BLaER1 treated with 17β-estradiol and CSF1 and Interleukin-3, amounts not matched to agents 10 nM and 100 nM (cell line): ENCODE measurements around the gene RCE1.

Experiments used
- H3K27ac ChIP-seq, 11 experiments: shearing (Covaris generic); formaldehyde crosslinking; 2 replicates each; pipeline ENCODE4 v1.8.1; 2022
- H3K27me3 ChIP-seq, 11 experiments: shearing (Covaris generic); formaldehyde crosslinking; 2 replicates each; pipeline ENCODE4 v1.8.1; 2022
- H3K36me3 ChIP-seq, 11 experiments: shearing (Covaris generic); formaldehyde crosslinking; 2 replicates each; pipeline ENCODE4 v1.8.1; 2022
- H3K4me1 ChIP-seq, 10 experiments: shearing (Covaris generic); formaldehyde crosslinking; 2 replicates each; pipeline ENCODE4 v1.8.1; 2022
- H3K4me2 ChIP-seq, 11 experiments: shearing (Covaris generic); formaldehyde crosslinking; 2 replicates each; pipeline ENCODE4 v1.8.1; 2022
- H3K4me3 ChIP-seq, 10 experiments: shearing (Covaris generic); formaldehyde crosslinking; 2 replicates each; pipeline ENCODE4 v1.8.1; 2022
- H3K9ac ChIP-seq, 11 experiments: shearing (Covaris generic); formaldehyde crosslinking; 2 replicates each; pipeline ENCODE4 v1.8.1; 2022
- H3K9me3 ChIP-seq, 11 experiments: shearing (Covaris generic); formaldehyde crosslinking; replicated peaks in 1 of 11; 2 replicates each; pipeline ENCODE4 v1.8.1; 2022
- H4K20me1 ChIP-seq, 11 experiments: shearing (Covaris generic); formaldehyde crosslinking; 2 replicates each; pipeline ENCODE4 v1.8.1; 2022
- Cebpa-rat ChIP-seq, 11 experiments: shearing (Covaris generic); IDR thresholded peaks; 2 replicates each; pipeline ENCODE4 v1.8.1; 2022

The RCE1 gene

DNA sequence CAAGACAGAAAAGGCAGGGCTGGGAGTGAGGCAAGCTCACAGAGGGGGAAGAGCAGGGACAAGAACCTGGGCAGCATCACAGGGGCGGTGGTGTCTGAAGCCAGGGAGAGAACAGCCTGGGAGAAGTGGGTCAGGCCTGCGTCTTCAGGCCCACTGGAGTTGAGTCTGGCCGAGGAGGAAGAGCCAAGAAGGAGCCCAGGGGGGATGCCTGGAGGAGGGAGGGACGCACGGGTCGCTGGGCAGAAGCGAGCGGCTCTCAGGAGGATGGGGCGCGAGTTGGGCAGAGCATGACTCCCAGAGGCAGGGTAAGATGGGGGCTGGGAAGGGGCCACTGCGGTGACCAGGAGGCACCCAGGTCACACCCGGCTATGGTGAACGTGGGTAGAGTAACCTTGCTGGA, 32.1 kb downstream of the RCE1 start:
- H3K27ac ChIP-seq = no peak overlapping the region; a peak in 2 of 22 replicates
- H3K36me3 ChIP-seq = peaks cover 0 to 17% (median 7%) of the 10 kb centered on the region in 11 experiments; a peak in 11 of 22 replicates
- H3K4me3 ChIP-seq = no peak overlapping the region
- H3K4me2 ChIP-seq = peak overlapping the region; percentile 45 to 73 (median 67)
- H3K9ac ChIP-seq = peak overlapping the region in 8 of 11 experiments; percentile 6 to 53 (median 45); a peak in 8 of 22 replicates
- H3K4me1 ChIP-seq = peaks cover 38 to 52% (median 46%) of the 10 kb centered on the region in 10 experiments
- no peaks in the 10 kb centered on the region for H3K9me3 ChIP-seq
- no peaks in the 10 kb centered on the region for H3K27me3 ChIP-seq
- peaks cover 0 to 52% (median 10%) of the 10 kb centered on the region in 11 experiments; a peak in 11 of 22 replicates for H4K20me1 ChIP-seq
- TF ChIP-seq Cebpa-rat (IDR thresholded peaks at IDR 0.05) = no peak

DNA sequence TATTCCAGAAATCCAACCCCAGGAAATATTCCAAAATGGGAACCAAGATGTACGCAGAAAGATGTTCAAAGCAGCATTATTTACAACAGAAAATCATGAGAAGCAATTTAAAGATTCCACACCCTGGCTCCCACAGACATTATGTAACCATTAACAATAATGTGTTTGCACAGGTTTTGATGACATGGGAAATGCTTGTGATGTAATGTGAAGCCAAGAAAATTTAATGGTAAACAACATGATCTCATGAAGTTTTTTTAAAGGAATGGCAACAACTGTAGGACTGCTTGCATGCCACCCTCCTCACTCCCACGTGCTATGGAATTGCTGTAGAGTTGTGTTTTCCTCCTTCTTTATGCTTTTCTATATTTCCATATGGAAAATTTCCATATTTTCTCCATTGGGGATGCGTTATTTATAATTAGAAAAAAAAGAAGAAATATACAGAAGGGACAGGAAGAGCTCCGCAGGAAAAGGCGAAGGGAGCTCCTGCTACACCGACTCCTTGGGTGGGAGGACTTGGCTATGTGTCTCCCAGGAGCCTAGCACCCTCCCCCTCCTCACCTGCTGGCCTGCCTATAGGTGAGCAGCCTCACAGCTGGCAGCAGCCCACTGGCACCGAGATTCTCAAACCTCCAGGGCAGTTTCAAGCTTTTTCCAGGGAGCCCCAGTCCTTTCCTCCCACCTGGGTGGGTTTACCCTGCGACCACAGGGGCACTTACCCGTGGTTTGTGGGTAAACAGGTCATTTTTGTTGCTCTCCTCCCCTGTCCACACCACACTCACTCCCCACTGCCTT, 34.5 kb downstream of the RCE1 start:
- Histone ChIP-seq H4K20me1 (peaks cover 0 to 76% (median 18%) of the 10 kb centered on the region in 11 experiments; a peak in 14 of 22 replicates), H3K4me1 (peaks cover 60 to 74% (median 66%) of the 10 kb centered on the region in 10 experiments), H3K27ac (no peak overlapping the region), H3K4me2 (no peak overlapping the region), H3K4me3 (no peak overlapping the region), H3K36me3 (no peaks in the 10 kb centered on the region), H3K9me3 (no peaks in the 10 kb centered on the region), H3K9ac (0 out of 22 replicates have a peak overlapping the region, but pooled peaks of 2 of the 11 experiments have one; percentile 11 to 29), H3K27me3 (no peaks in the 10 kb centered on the region)
- no peak for TF ChIP-seq Cebpa-rat (IDR thresholded peaks at IDR 0.05)

DNA sequence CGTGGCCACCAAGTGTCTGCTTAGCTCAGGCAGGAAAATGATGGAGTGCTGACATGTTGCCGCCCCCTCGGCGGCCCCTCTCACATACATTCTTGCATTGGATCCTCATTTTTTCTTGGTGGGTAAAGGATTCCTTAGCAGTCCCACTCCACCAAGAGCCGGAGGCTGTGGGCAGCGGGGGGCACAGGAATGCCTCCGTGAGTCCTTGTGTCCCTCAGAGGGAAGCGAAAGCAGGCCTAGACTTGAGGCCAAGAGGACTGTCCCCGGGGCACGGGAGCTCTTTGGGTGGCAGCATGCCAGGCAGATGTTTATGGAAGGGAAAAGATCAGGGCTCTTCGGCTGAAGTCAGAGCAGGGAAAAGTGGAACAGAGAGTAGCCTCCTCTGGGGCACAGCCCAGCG, 35.2 kb downstream of the RCE1 start:
- Histone ChIP-seq H3K4me1 (peaks cover 60 to 80% (median 67%) of the 10 kb centered on the region in 10 experiments), H4K20me1 (peaks cover 0 to 79% (median 18%) of the 10 kb centered on the region in 11 experiments; a peak in 14 of 22 replicates), H3K4me2 (peak overlapping the region in 6 of 11 experiments; percentile 6 to 90 (median 80); a peak in 4 of 22 replicates), H3K9ac (0 out of 22 replicates have a peak overlapping the region, but pooled peaks of 3 of the 11 experiments have one; percentile 2 to 29 (median 11)), H3K27me3 (no peaks in the 10 kb centered on the region), H3K27ac (no peak overlapping the region), H3K4me3 (no peak overlapping the region), H3K36me3 (no peaks in the 10 kb centered on the region), H3K9me3 (no peaks in the 10 kb centered on the region)
- TF ChIP-seq Cebpa-rat (IDR thresholded peaks at IDR 0.05) = no peak

DNA sequence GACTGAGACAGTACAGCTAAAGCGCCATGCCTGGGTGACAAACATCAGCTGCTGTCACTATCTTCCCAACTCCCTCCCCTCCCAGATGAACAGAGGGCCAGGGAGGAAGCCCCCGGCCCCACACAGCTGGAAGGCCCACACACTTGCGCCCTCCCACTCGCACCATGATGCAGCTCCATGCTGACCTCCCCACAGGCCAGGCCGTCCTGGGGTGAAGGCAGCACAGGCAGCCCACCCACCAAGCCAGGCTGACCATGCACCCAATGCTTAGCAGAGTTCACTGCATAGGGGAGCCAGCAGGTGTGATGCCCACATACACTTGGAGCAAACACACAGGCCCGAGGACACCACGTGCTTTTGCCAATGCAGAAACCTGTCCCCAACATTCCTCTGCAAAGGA, 35.8 kb downstream of the RCE1 start:
- TF ChIP-seq Cebpa-rat (IDR thresholded peaks at IDR 0.05) = no peak
- H3K27ac ChIP-seq = no peak overlapping the region
- no peaks in the 10 kb centered on the region for H3K27me3 ChIP-seq
- H3K9ac ChIP-seq = 0 out of 22 replicates have a peak overlapping the region, but pooled peaks of 1 of the 11 experiments have one; percentile 24
- peaks cover 55 to 79% (median 66%) of the 10 kb centered on the region in 10 experiments for H3K4me1 ChIP-seq
- no peaks in the 10 kb centered on the region for H3K36me3 ChIP-seq
- peak overlapping the region in 10 of 11 experiments; percentile 74 to 90 (median 80); a peak in 16 of 22 replicates for H3K4me2 ChIP-seq
- no peak overlapping the region for H3K4me3 ChIP-seq
- no peaks in the 10 kb centered on the region for H3K9me3 ChIP-seq
- H4K20me1 ChIP-seq = peaks cover 0 to 79% (median 18%) of the 10 kb centered on the region in 11 experiments; a peak in 14 of 22 replicates

DNA sequence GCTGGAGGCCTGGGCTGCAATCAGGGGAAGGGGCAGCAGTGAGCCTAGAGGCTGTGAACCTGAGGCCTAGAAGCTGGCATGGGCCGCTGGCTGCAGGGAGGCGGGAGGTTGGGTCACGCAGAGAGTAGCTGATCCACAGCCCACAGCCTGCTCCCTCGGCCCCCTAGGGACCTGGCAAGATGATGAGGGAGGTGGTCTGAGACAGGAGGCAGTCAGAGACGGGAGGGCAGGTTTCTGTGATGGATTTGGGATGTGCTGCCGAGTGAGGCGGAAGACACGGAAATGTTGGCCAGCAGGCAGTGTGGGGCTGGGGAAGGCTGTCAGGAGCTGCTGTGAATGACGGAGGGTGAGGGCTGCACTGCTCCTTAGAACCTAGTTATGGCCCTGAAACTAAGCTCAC, 36.3 kb downstream of the RCE1 start:
- Histone ChIP-seq H3K9ac (peak overlapping the region in 2 of 11 experiments; percentile 24 to 37; a peak in 1 of 22 replicates), H3K9me3 (no peaks in the 10 kb centered on the region), H3K4me1 (peaks cover 50 to 73% (median 61%) of the 10 kb centered on the region in 10 experiments), H4K20me1 (peaks cover 0 to 79% (median 18%) of the 10 kb centered on the region in 11 experiments; a peak in 14 of 22 replicates), H3K27ac (no peak overlapping the region), H3K36me3 (no peaks in the 10 kb centered on the region), H3K27me3 (no peaks in the 10 kb centered on the region), H3K4me3 (no peak overlapping the region), H3K4me2 (peak overlapping the region; percentile 74 to 90 (median 80); a peak in 20 of 22 replicates)
- TF ChIP-seq Cebpa-rat (IDR thresholded peaks at IDR 0.05) = no peak

DNA sequence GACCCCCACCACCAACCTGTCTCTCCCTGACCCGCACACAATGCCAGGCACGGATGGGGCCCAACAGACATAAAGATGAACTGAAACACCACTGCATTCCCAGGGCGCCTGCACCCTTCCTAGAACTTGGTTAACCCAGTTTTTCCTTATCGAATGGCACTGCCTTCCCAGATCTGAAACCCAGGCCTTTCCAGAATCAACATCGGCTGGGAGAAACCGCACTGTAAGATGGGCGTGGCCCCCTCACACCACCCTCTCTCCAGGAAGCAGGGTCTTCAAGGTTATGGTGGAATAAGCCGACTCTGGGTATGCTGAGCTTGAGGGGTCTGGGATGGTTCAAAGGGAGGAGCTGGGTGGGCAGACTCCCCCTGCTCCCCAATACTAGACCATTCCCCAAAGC, 36.8 kb downstream of the RCE1 start:
- H3K9me3 ChIP-seq = no peaks in the 10 kb centered on the region
- no peak overlapping the region for H3K4me3 ChIP-seq
- H3K27me3 ChIP-seq = no peaks in the 10 kb centered on the region
- H3K4me1 ChIP-seq = peaks cover 45 to 69% (median 57%) of the 10 kb centered on the region in 10 experiments
- H3K9ac ChIP-seq = peak overlapping the region in 1 of 11 experiments; percentile 37; a peak in 1 of 22 replicates
- TF ChIP-seq Cebpa-rat (IDR thresholded peaks at IDR 0.05) = no peak
- peaks cover 0 to 79% (median 18%) of the 10 kb centered on the region in 11 experiments; a peak in 14 of 22 replicates for H4K20me1 ChIP-seq
- H3K36me3 ChIP-seq = no peaks in the 10 kb centered on the region
- peak overlapping the region; percentile 74 to 90 (median 80) for H3K4me2 ChIP-seq
- H3K27ac ChIP-seq = no peak overlapping the region

DNA sequence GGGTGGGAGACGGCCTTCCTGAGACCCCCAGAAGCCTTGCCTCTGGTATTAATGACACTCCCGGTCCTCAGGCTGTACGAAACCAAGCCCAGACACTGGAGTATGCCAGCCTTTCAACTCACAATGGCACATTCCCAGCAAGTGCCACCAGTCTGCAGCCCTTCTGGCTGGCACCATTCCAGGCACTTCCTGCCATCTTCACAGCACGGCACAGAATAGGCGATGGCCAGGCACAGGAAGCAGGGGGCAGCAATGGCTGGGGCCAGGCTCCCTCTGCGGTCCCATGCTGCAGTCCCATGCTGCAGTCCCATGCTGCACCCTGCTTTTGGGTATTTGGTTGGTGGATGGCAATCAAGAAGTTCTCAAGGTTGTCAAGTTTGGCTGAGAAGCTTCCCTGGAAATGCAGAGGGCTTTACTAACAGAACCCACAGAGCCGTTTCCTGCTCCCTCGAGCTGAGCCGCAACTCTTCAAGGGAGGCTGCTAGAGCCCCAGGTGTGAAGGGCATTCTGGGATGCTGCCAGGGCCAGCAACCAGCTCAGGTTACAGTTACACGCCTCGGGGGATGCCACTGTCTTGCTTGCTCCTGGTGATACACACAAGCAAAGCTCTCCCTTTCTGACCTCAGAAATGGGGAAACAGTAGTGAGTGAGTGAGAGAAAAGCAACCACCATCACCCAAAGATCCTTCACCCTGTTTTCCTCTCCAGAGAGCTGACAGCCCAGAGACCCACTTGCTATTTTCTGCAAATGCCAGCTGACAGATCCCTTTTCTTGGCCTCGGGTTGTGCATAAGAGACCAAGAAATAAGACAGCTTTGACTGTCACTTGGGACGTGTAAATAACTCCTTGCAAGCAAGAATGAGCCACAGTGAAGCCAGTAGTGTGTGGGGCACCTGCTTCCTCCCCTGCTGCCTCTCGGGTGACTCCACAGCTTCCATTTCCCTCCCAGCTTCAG, 37.5 kb downstream of the RCE1 start:
- Histone ChIP-seq H3K9me3 (no peaks in the 10 kb centered on the region), H3K36me3 (no peaks in the 10 kb centered on the region), H3K4me2 (peak overlapping the region; percentile 74 to 90 (median 80)), H3K27me3 (no peaks in the 10 kb centered on the region), H3K9ac (peak overlapping the region in 3 of 11 experiments; percentile 1 to 39 (median 4); a peak in 7 of 22 replicates), H3K4me1 (peaks cover 38 to 62% (median 50%) of the 10 kb centered on the region in 10 experiments), H3K4me3 (no peak overlapping the region), H4K20me1 (peaks cover 0 to 73% (median 18%) of the 10 kb centered on the region in 11 experiments; a peak in 14 of 22 replicates), H3K27ac (peak overlapping the region in 5 of 11 experiments; percentile 2 to 15 (median 7); a peak in 4 of 22 replicates)
- TF ChIP-seq Cebpa-rat (IDR thresholded peaks at IDR 0.05) = no peak

DNA sequence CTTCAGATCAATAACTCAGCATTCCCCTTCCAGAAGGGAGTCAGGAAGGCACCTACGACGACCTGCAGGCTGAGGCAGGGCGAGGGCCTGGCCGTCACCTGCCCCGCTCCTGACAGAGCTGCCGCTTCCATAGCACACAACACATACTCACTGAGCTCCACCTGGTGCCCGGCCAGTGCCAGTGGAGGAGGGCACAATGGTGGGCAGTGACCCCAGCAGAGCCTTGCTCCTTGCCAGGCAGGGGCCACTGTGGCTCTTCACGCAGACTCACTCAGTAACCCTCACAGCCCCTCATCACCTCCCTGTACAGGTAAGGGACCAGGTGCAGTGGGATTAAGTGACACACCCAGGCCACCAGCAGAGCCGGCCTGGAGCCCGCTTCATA, 38.2 kb downstream of the RCE1 start:
- Histone ChIP-seq H3K4me2 (peak overlapping the region; percentile 74 to 90 (median 80); a peak in 21 of 22 replicates), H3K27me3 (no peaks in the 10 kb centered on the region), H3K36me3 (no peaks in the 10 kb centered on the region), H3K9me3 (no peaks in the 10 kb centered on the region), H3K4me1 (peaks cover 32 to 58% (median 47%) of the 10 kb centered on the region in 10 experiments), H3K4me3 (no peak overlapping the region), H3K9ac (peak overlapping the region in 4 of 11 experiments; percentile 1 to 39 (median 5); a peak in 2 of 22 replicates), H4K20me1 (peaks cover 0 to 69% (median 18%) of the 10 kb centered on the region in 11 experiments; a peak in 14 of 22 replicates), H3K27ac (peak overlapping the region in 3 of 11 experiments; percentile 2 to 7 (median 4); a peak in 3 of 22 replicates)
- no peak for TF ChIP-seq Cebpa-rat (IDR thresholded peaks at IDR 0.05)
